NCI-H1105 (cell line): Measurements from ENCODE around the gene PRR35.
A peak's percentile ranks its signal among the peaks of the same experiment; 100 is the strongest.

Source experiments
- DNase-seq: peaks from one replicate; lab custom pipeline; 2025; lab: John Stamatoyannopoulos, UW

The PRR35 gene

GRCh38 chr16:560204-560700 lies at the start of gene PRR35:
Gene PRR35, plus strand, starts transcription at chr16:560394. Its CDS starts 2,901 bp downstream, at chr16:563295.
- DNase-seq, result no peak

GRCh38 chr16:512802-513201 lies 47.4 kb upstream of the PRR35 start:
- DNase-seq, result no peak

- no peak for DNase-seq
Measured at GRCh38 chr16:513950-514349, 46.2 kb upstream of the PRR35 start.

- DNase-seq, result no peak
Measured at GRCh38 chr16:515175-515938, 44.8 kb upstream of the PRR35 start.

- no peak for DNase-seq
Measured at GRCh38 chr16:515939-516226, 44.3 kb upstream of the PRR35 start.

- DNase-seq, result no peak
Measured at GRCh38 chr16:516301-516700, 43.9 kb upstream of the PRR35 start.

GRCh38 chr16:518858-519257 lies 41.3 kb upstream of the PRR35 start:
- no peak for DNase-seq

GRCh38 chr16:519425-519824 lies 40.8 kb upstream of the PRR35 start:
- no peak for DNase-seq

- DNase-seq, result no peak
Measured at GRCh38 chr16:519841-520687, 40.1 kb upstream of the PRR35 start.

GRCh38 chr16:520847-521246 lies 39.3 kb upstream of the PRR35 start:
- no peak for DNase-seq

GRCh38 chr16:521381-522210 lies 38.6 kb upstream of the PRR35 start:
- no peak for DNase-seq

GRCh38 chr16:522320-523096 lies 37.7 kb upstream of the PRR35 start:
- DNase-seq, result no peak

- no peak for DNase-seq
Measured at GRCh38 chr16:523097-523741, 37.0 kb upstream of the PRR35 start.

- DNase-seq, result no peak
Measured at GRCh38 chr16:524274-525040, 35.7 kb upstream of the PRR35 start.

GRCh38 chr16:525123-525519 lies 35.1 kb upstream of the PRR35 start:
- DNase-seq, result no peak

GRCh38 chr16:525520-526180 lies 34.5 kb upstream of the PRR35 start:
- no peak for DNase-seq

- no peak for DNase-seq
Measured at GRCh38 chr16:526181-527014, 33.8 kb upstream of the PRR35 start.

GRCh38 chr16:527015-527903 lies 32.9 kb upstream of the PRR35 start, which contains the start of gene CAPN15:
Gene CAPN15, plus strand, starts transcription at chr16:527712. Its CDS starts 19,127 bp downstream, at chr16:546839.
- peak; percentile 60 for DNase-seq
